Ascending aorta (tissue), 2 donors: ENCODE results near the gene KCNH3. TPM values are rescaled to one million over a fixed set of nuclear protein-coding genes. Genes with fewer than 3 reads are reported as not detected.

Experiments
- DNase-seq, 2 donors: peaks; one replicate each; pipeline ENCODE4 v3.0.0-alpha.2; 2019; ENCODE audit warnings: low spot score in 2 of 2
- H3K27ac ChIP-seq, 2 donors: fragments of 200-600 bp; sonication (generic); one replicate each; pipeline ENCODE4 v1.5.1; 2016 to 2017; ENCODE audit warnings: mild to moderate bottlenecking in 1 of 2
- H3K27me3 ChIP-seq: fragments of 200-600 bp; sonication (generic); one replicate; pipeline ENCODE4 v1.5.1; 2017
- H3K36me3 ChIP-seq, 2 donors: fragments of 200-600 bp; sonication (generic); one replicate each; pipeline ENCODE4 v1.5.1; 2016
- H3K4me1 ChIP-seq, 2 donors: fragments of 200-600 bp; sonication (generic); one replicate each; pipeline ENCODE4 v1.5.1; 2016 to 2017; ENCODE audit warnings: mild to moderate bottlenecking in 1 of 2
- H3K4me3 ChIP-seq, 2 donors: fragments of 200-600 bp; sonication (generic); one replicate each; pipeline ENCODE4 v1.5.1; 2016 to 2017; ENCODE audit warnings: mild to moderate bottlenecking in 1 of 2
- H3K9me3 ChIP-seq, 2 donors: fragments of 200-600 bp; sonication (generic); one replicate each; pipeline ENCODE4 v1.5.1; 2016
- intact Hi-C: fragments of 100-400 bp; cut with DNase I; formaldehyde crosslinking; loops from one replicate; pipeline ENCODE4 v1.15.1; 2023
- total RNA-seq: library from RNA; depleted of rRNA; stranded (reverse); fragments of >200 nt; gene quantifications from one replicate; pipeline ENCODE4 v1.1.0, GENCODE V29; 2016
- TF ChIP-seq, protein P1 (sequence below), 3 experiments: fragments of 200-600 bp in 2 of 3; fragments of 450-650 bp in 1 of 3; sonication (generic) in 2 of 3; IDR thresholded peaks; one replicate each; pipeline ENCODE4 v1.5.1; 2016 to 2019; ENCODE audit warnings: antibody characterized with exemption in 3 of 3, mild to moderate bottlenecking in 1 of 3, moderate library complexity in 1 of 3

Gene KCNH3
- total RNA-seq, 1 donor from 2014 or later: not detected

- Histone ChIP-seq H3K4me3 (peak within 1 kb of the TSS; percentile 76 to 87), H3K27me3 (no peaks in the 10 kb centered on the region), H3K9me3 (no peaks in the 10 kb centered on the region), H3K4me1 (peaks cover 5 to 26% of the 10 kb centered on the region in 2 donors), H3K27ac (peak within 1 kb of the TSS; percentile 67 to 88), H3K36me3 (peaks cover 30% of the 10 kb centered on the region in 2 donors)
- TF ChIP-seq, protein P1, sequence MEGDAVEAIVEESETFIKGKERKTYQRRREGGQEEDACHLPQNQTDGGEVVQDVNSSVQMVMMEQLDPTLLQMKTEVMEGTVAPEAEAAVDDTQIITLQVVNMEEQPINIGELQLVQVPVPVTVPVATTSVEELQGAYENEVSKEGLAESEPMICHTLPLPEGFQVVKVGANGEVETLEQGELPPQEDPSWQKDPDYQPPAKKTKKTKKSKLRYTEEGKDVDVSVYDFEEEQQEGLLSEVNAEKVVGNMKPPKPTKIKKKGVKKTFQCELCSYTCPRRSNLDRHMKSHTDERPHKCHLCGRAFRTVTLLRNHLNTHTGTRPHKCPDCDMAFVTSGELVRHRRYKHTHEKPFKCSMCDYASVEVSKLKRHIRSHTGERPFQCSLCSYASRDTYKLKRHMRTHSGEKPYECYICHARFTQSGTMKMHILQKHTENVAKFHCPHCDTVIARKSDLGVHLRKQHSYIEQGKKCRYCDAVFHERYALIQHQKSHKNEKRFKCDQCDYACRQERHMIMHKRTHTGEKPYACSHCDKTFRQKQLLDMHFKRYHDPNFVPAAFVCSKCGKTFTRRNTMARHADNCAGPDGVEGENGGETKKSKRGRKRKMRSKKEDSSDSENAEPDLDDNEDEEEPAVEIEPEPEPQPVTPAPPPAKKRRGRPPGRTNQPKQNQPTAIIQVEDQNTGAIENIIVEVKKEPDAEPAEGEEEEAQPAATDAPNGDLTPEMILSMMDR (IDR thresholded peaks at IDR 0.05): no peak
- peak; percentile 36 to 93 for DNase-seq
- intact Hi-C loops: loop anchor here (1.0 kb wide), 3 partner anchors 55 to 457 kb away; partner anchors contain the start of genes FMNL3, PRPF40B and RACGAP1
Measured at GRCh38 chr12:49567611-49568441, 29.0 kb downstream of the KCNH3 start, which contains the start of gene MCRS1. Gene MCRS1, minus strand, starts transcription at chr12:49568142. Its CDS starts 1,411 bp downstream, at chr12:49566731.

- Histone ChIP-seq H3K27ac (peak overlapping the region; percentile 67 to 88), H3K4me3 (peak overlapping the region; percentile 76 to 87), H3K27me3 (no peaks in the 10 kb centered on the region), H3K36me3 (peaks cover 22% of the 10 kb centered on the region in 2 donors), H3K4me1 (peaks cover 5 to 26% of the 10 kb centered on the region in 2 donors), H3K9me3 (no peaks in the 10 kb centered on the region)
- TF ChIP-seq, protein P1 (IDR thresholded peaks at IDR 0.05): no peak
- no peak for DNase-seq
- intact Hi-C loops: loop anchor here (1.0 kb wide), 3 partner anchors 55 to 457 kb away; partner anchors contain the start of genes FMNL3, PRPF40B and RACGAP1
Measured at GRCh38 chr12:49568442-49569162, 29.8 kb downstream of the KCNH3 start.

GRCh38 chr12:49577589-49578315 is 38.9 kb downstream of the KCNH3 start:
- Histone ChIP-seq H3K27me3 (no peaks in the 10 kb centered on the region), H3K4me3 (no peak overlapping the region), H3K4me1 (no peaks in the 10 kb centered on the region), H3K9me3 (no peaks in the 10 kb centered on the region), H3K27ac (no peak overlapping the region), H3K36me3 (peaks cover 4 to 7% of the 10 kb centered on the region in 2 donors)
- DNase-seq: no peak
- TF ChIP-seq, protein P1 (IDR thresholded peaks at IDR 0.05): no peak
- intact Hi-C loops: no loop called here

GRCh38 chr12:49578471-49579112 is 39.8 kb downstream of the KCNH3 start:
- DNase-seq: no peak
- no peaks in the 10 kb centered on the region for H3K9me3 ChIP-seq
- no peak overlapping the region for H3K27ac ChIP-seq
- TF ChIP-seq, protein P1 (IDR thresholded peaks at IDR 0.05): no peak
- no peak overlapping the region for H3K4me3 ChIP-seq
- H3K27me3 ChIP-seq: no peaks in the 10 kb centered on the region
- intact Hi-C loops: no loop called here
- H3K36me3 ChIP-seq: peaks cover 4 to 7% of the 10 kb centered on the region in 2 donors
- no peaks in the 10 kb centered on the region for H3K4me1 ChIP-seq
